Lung (tissue), 12 donors: ENCODE measurements around the gene TAPT1. TPM values are rescaled to one million over a fixed set of nuclear protein-coding genes. Genes with fewer than 3 reads are reported as not detected.

Source experiments
- ATAC-seq: fragments of 200-7000 bp; cut with Tn5 transposase; one replicate; pipeline ENCODE4 v1.9.1; 2020; ENCODE audit warnings: moderate number of reproducible peaks; ENCODE audit not compliant: insufficient read depth, low FRiP score
- DNase-seq, 3 donors: peaks; one replicate each; pipeline ENCODE4 v3.0.0-alpha.2; 2013 to 2017
- H3K27ac ChIP-seq, 2 donors: one replicate each; pipeline ENCODE4 v1.5.1; 2013; ENCODE audit warnings: mild to moderate bottlenecking in 2 of 2, moderate library complexity in 2 of 2, control low read depth in 1 of 2, inconsistent platforms in 1 of 2, low read depth in 1 of 2, low read length in 1 of 2
- H3K27me3 ChIP-seq, 3 donors: one replicate each; pipeline ENCODE4 v1.5.1; 2013; ENCODE audit warnings: low read length in 2 of 3; ENCODE audit not compliant: control insufficient read depth in 3 of 3, insufficient read depth in 3 of 3
- H3K36me3 ChIP-seq, 4 donors: one replicate each; pipeline ENCODE4 v1.5.1; 2013; ENCODE audit warnings: low read length in 4 of 4, mild to moderate bottlenecking in 1 of 4, moderate library complexity in 1 of 4; ENCODE audit not compliant: control insufficient read depth in 4 of 4, insufficient read depth in 4 of 4
- H3K4me1 ChIP-seq, 5 donors: one replicate each; pipeline ENCODE4 v1.5.1; 2013; ENCODE audit warnings: low read length in 5 of 5, mild to moderate bottlenecking in 2 of 5, moderate library complexity in 1 of 5; ENCODE audit not compliant: control insufficient read depth in 5 of 5, insufficient read depth in 5 of 5
- H3K4me3 ChIP-seq: one replicate; pipeline ENCODE4 v1.5.1; 2013; ENCODE audit warnings: mild to moderate bottlenecking, control low read depth, moderate library complexity
- H3K9ac ChIP-seq, 2 donors: one replicate each; pipeline ENCODE4 v1.5.1; 2013; ENCODE audit warnings: low read length in 2 of 2, control low read depth in 1 of 2; ENCODE audit not compliant: insufficient read depth in 1 of 2
- H3K9me3 ChIP-seq, 4 donors: one replicate each; pipeline ENCODE4 v1.5.1; 2013; ENCODE audit warnings: low read length in 3 of 4, mild to moderate bottlenecking in 1 of 4, moderate library complexity in 1 of 4; ENCODE audit not compliant: control insufficient read depth in 4 of 4, insufficient read depth in 3 of 4
- CTCF ChIP-seq: IDR thresholded peaks from 2 replicates; pipeline ENCODE4 v1.5.1; 2012; ENCODE audit warnings: mild to moderate bottlenecking; ENCODE audit errors: control extremely low read depth, extremely low read depth
- WGBS, 2 donors: extraction: QIAGEN DNeasy Blood & Tissue Kit; methylation state at CpG; one replicate each; pipeline ENCODE4 v1.1.7; 2013; 5-methylcytosine and 5-hydroxymethylcytosine counted together
- polyA plus RNA-seq, 2 donors: library from polyadenylated mRNA; stranded (reverse); fragments of 200-250 nt; gene quantifications; one replicate each; pipeline ENCODE4 v1.2.1, GENCODE V29; 2013
- total RNA-seq, 2 donors: library from RNA; depleted of rRNA in 1 of 2; stranded (reverse); fragments of >200 nt in 1 of 2; gene quantifications; one replicate each; pipeline ENCODE4 v1.2.1, GENCODE V29; 2014 to 2021
- donor health status: control.
- donor health status: control.
- donor health status: Bipolar disorder and iron deficiency.
- donor health status: healthy.
- donor health status: DM: yes; HTN: yes; CAD: no.

The TAPT1 gene
- total and polyA plus RNA-seq, 4 donors, result 13.8 to 102 (median 30.2) TPM

DNA sequence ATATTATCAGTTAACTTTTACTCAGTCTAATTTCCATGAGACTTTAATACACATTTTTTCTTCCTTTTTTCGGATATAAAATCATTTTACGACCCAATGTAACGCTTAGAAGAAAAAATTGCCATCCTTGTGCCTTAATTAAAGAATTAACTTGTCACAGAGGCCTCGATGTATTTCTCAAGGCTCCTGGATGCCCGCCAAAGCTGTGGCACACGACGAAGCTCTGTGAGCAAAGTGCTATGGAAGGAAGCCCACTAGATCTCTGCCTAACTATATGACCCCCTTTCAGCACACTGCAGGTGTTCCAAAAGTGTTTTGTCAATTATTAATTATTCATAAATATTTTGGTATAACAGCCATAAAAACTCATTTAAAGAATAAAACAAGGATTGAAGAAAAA lies 54.4 kb downstream of the TAPT1 start:
- Histone ChIP-seq H3K4me1 (no peaks in the 10 kb centered on the region), H3K36me3 (peaks cover 11 to 28% (median 21%) of the 10 kb centered on the region in 4 donors), H3K27me3 (no peaks in the 10 kb centered on the region), H3K27ac (no peak overlapping the region), H3K9me3 (peaks cover 0 to 2% (median 0%) of the 10 kb centered on the region in 4 donors), H3K4me3 (no peak overlapping the region), H3K9ac (no peak overlapping the region)
- ATAC-seq (no peak), DNase-seq (no peak)
- whole genome bisulfite sequencing, 2 donors, result 66 to 72% methylated on average over 7 of the region's 7 CpGs
- no peak for TF ChIP-seq CTCF

- DNase-seq, result no peak
- Histone ChIP-seq H3K9ac (no peak overlapping the region), H3K27me3 (no peaks in the 10 kb centered on the region), H3K27ac (no peak overlapping the region), H3K4me1 (no peaks in the 10 kb centered on the region), H3K4me3 (no peak overlapping the region), H3K36me3 (peaks cover 23 to 42% (median 31%) of the 10 kb centered on the region in 4 donors), H3K9me3 (peaks cover 0 to 2% (median 0%) of the 10 kb centered on the region in 4 donors)
- ATAC-seq, result no peak
- WGBS, 2 donors, result 76 to 78% methylated on average over 4 of the region's 4 CpGs
- no peak for TF ChIP-seq CTCF
These were observed 56.8 kb downstream of the TAPT1 start for GRCh38 chr4:16169490-16169889.

- ATAC-seq, result no peak
- H3K36me3 ChIP-seq, result peaks cover 29 to 43% (median 35%) of the 10 kb centered on the region in 4 donors
- 94 to 96% methylated on average over 3 of the region's 3 CpGs for WGBS, 2 donors
These were observed 57.4 kb downstream of the TAPT1 start for GRCh38 chr4:16168710-16169388.

More at GRCh38 chr4:16168710-16169388, 57.4 kb downstream of the TAPT1 start:
- no peak for DNase-seq
- Histone ChIP-seq H3K4me3 (no peak overlapping the region), H3K9me3 (peaks cover 0 to 2% (median 0%) of the 10 kb centered on the region in 4 donors), H3K4me1 (no peaks in the 10 kb centered on the region), H3K27ac (no peak overlapping the region), H3K27me3 (no peaks in the 10 kb centered on the region), H3K9ac (no peak overlapping the region)
- no peak for TF ChIP-seq CTCF
